ENCODE results near the gene ZNF579. TPM values are rescaled to one million over a fixed set of nuclear protein-coding genes. Genes with fewer than 3 reads are reported as not detected.
"Not testable (repeated sequence)": the region's sequence is repeated elsewhere in the genome, so short reads cannot be mapped to it uniquely, and the experiment has no call there.

Gene ZNF579
- total RNA-seq, 1 experiment from 2014 or later, result 2.5 TPM

DNA sequence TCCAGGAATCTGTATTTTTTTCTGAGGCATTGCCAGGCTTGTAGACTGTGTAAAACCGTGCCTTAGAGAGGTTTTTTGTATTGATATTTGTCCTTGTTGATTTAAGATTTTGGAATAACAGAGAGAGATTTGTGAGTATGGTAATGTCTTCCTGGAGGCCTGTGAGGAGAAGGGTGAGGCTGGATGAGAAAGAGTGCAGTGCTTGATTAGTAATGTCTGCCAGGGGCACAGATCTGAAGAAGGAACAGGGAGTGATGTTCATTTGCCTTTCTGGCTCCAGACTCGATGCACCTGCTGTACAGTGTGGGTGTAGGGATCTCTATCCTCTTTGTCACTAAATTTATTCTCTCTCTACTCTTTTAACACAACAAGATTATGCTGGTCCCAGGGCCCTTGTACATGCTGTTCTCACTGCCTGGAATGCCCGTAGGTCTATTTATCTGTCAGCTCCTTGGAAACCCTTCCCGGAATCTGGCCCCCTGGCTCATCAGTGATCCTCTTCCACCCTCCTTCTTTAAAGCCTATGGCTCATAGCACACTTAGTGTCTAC lies 14.4 kb upstream of the ZNF579 start:
- no peak for DNase-seq (ENCODE audit: low spot score)

- DNase-seq (ENCODE audit: low spot score), result no peak
Measured at GRCh38 chr19:55593096-55593772, 12.6 kb upstream of the ZNF579 start.

GRCh38 chr19:55592391-55593090 lies 11.9 kb upstream of the ZNF579 start:
- no peak for DNase-seq (ENCODE audit: low spot score)

DNA sequence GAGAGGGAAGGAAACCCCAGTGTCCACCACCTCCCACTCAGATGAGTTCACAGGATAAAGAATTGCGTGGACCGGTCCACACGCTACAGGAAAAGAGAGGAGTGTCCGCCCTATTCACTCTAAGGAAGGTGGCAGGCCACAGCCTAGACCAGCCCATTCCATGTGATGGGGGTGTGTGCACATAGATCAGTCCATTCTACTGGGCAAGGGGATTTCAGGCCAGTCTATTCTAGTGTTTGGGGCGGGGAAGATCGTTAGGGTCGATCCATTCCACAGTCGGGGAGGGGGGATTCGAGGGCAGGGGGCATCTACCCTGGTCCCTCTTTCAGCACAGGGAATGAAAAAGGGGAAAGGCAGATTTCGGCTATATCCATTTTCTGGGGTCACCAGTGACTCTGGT lies 10.9 kb upstream of the ZNF579 start:
- DNase-seq (ENCODE audit: low spot score), result no peak

DNA sequence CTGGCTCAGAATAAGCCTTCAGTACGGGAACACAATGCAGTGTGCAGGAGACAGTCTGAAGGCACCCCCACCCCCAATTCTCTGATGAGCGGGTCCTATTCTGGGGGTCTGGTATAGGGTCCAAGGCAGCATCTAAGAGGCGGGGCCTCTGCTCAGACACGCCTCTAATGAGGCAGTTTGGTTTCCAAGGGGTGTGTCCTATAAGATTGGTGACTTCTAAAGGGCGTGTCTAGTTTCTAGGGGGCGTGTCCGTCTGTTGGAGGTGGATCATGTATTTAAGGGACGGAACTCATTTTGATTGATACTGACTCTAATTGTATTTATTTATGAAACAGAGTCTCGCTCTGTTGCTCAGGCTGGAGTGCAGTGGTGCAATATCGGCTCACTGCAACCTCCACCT lies 10.0 kb upstream of the ZNF579 start:
- DNase-seq (ENCODE audit: low spot score), result no peak

DNA sequence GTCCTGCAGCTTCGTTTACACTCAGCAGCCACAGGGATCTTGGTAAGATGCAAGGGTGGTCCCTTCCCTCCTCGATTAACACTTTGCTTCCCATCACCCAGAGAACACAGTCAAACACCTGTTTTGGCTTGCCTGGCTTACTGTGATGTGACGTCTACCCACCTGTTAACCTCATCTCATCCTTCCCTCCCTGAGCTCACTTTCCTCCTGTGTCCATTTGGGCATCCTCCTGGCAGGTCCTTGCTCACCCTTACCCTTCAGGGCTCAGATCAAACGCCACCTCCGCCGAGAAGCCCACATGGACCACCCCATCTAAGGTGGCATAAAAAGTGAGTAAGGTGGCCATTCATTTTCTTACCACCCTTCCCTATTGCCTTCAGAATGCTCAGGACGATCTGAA lies 9.5 kb upstream of the ZNF579 start:
- DNase-seq (ENCODE audit: low spot score), result no peak

DNA sequence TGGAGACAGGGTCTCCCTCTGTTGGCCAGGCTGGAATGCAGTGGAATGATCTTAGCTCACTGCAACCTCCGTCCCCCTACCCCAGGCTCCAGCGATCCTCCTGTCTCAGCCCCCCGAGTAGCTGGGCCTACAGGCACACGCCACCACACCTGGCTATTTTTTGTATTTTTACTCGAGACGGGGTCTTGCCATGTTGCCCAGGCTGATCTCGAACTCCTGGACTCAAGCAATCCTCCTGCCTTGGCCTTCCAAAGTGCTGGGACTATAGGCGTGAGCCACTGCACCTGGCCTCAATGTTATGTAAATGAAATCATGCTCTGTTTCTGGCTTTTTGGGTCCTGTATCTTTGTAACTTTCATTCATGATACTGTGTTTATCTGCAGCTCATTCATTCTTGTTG lies 8.1 kb upstream of the ZNF579 start:
- DNase-seq (ENCODE audit: low spot score), result no peak

- peak; percentile 95 for DNase-seq (ENCODE audit: low spot score)
Measured at GRCh38 chr19:55586976-55587668, 6.5 kb upstream of the ZNF579 start.

GRCh38 chr19:55585658-55586339 lies 5.2 kb upstream of the ZNF579 start:
- no peak for DNase-seq (ENCODE audit: low spot score)

GRCh38 chr19:55584871-55585270 lies 4.2 kb upstream of the ZNF579 start:
- no peak for DNase-seq (ENCODE audit: low spot score)

- DNase-seq (ENCODE audit: low spot score), result not testable (repeated sequence)
Measured at GRCh38 chr19:55583897-55584296, 3.2 kb upstream of the ZNF579 start.

DNA sequence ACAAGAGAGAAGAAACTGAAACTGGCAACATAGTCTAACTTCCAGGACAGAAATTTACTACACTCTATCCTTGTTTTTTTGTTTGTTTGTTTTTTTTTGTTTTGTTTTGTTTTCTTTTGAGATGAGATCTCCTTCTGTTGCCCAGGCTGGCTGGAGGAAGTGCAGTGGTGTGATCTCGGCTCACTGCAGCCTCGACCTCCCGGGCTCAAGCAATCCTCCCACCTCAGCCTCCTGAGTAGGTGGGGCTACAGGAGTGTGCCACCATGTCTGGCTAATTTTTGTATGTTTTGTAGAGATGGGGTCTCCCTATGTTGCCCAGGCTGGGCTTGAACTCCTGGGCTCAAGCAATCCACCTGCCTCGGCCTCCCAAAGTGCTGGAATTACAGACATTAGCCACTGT lies 1.6 kb upstream of the ZNF579 start:
- not testable (repeated sequence) for DNase-seq (ENCODE audit: low spot score)

GRCh38 chr19:55581823-55582223 lies 1.2 kb upstream of the ZNF579 start:
- no peak for DNase-seq (ENCODE audit: low spot score)

DNA sequence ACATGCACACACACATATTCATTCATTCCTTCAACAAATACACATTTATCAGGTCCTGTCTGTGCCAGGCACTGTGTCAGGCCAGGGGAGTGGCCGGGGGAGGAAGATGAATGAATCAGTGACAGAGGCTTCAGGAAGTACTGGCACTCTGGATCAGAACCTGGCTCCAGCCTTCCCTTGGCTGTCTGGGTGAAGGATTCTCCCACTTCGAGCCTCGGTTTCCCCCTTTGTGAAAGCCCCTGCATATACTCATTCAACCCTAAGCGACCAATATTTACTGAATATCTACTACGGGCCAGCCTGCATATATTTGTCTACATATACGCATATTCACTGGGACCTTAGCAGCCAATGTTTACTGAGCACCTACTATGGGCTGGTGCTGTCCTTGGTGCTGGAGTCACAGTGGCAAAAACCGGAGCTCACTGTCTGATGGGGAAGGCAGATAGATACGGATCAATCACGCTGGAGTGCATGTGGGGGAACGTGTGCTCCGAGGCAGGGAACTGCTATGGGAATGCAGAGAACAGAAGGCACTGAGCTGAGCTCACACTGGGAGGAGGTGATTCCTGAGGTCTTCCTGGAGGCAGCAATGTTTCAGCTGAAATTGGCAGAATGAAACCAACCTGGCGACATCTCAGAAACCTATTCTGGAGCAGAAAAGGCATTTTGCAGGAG lies 636 bp upstream of the ZNF579 start:
- DNase-seq (ENCODE audit: low spot score), result no peak

- DNase-seq (ENCODE audit: low spot score), result no peak
Measured at GRCh38 chr19:55579766-55580621, 654 bp downstream of the ZNF579 start.

GRCh38 chr19:55578761-55579747 lies 1.6 kb downstream of the ZNF579 start:
- DNase-seq (ENCODE audit: low spot score), result no peak

DNA sequence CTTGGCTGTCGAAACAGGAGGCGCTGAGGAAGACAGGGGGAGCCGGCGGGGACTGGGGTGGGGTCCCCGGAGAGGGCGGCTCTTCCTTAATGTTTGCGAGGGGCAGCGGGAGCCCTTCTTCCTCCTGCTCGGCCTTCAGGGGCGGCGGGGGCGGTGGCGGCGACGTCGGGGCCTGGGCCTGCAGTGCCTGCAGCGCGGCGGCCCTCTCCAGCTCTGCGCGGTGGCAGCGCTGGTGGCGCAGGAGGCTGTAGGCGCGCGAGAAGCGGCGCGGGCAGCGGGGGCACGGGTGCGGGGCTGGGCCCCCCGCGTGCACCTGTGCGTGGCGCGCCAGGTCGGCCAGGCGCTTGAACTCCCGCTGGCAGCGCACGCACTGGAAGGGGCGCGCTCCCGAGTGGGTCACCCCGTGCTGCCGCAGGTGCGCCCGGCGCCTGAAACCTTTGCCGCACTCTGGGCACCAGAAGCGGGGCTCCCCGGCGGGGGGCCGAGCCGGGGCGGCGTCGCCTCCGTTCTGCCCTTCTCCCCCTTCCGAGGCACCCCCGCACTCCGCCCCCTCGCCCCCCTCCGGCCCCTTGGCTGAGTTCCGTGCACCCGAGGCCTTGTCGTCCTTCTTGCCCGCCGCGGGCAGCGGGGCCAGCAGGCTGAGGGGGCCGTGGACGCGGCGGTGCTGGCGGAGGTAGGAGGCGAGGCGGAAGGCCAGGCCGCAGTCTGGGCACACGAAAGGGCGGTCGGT lies 2.5 kb downstream of the ZNF579 start:
- no peak for DNase-seq (ENCODE audit: low spot score)

- DNase-seq (ENCODE audit: low spot score), result no peak
Measured at GRCh38 chr19:55576746-55577145, 3.9 kb downstream of the ZNF579 start.

GRCh38 chr19:55573929-55574328 lies 6.7 kb downstream of the ZNF579 start:
- DNase-seq (ENCODE audit: low spot score), result not testable (repeated sequence)
